ENCODE data around the gene GABRG3. TPM values are rescaled to one million over a fixed set of nuclear protein-coding genes. Genes with fewer than 3 reads are reported as not detected.

The GABRG3 gene
- total and polyA plus RNA-seq, 7 donors = not detected

- H3K9me3 ChIP-seq = no peaks in the 10 kb centered on the region
- intact Hi-C loops (cut with DNase I) = no loop called here
- DNase-seq = no peak
- 86 to 87% (median 86%) methylated on average over 3 of the region's 3 CpGs for WGBS, 3 donors
- no peak for TF ChIP-seq CTCF (IDR thresholded peaks at IDR 0.05)
- no peak overlapping the region for H3K27ac ChIP-seq
- no peaks in the 10 kb centered on the region for H3K27me3 ChIP-seq (ENCODE audit: insufficient read depth in 3 of 3, low read length in 2 of 3)
- no peaks in the 10 kb centered on the region for H3K4me1 ChIP-seq
- H3K36me3 ChIP-seq (ENCODE audit: insufficient read depth in 1 of 2, low read depth in 1 of 2) = no peaks in the 10 kb centered on the region
- no peak overlapping the region for H3K4me3 ChIP-seq
- ATAC-seq = no peak
Measured at GRCh38 chr15:27201425-27201824, 230.4 kb downstream of the GABRG3 start.

DNA sequence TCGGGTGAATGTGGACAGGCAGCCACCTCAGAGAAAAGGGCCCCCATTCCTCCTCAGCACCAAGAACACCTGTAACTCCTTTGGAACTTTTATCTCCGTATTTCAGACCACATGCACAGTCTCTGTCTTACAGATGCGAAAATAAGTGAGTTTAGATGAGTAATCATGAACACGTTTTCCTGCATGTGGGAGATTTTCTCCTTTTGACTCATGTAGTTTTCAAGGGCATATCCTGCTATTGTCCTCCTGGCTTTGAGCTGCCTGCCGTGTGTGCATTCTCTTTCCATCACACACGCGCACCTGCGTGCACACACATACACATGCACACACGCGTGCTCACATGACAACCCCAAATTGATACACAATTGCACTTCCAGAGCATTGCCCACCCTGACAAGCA, 239.2 kb downstream of the GABRG3 start:
- Histone ChIP-seq H3K27me3 (ENCODE audit: insufficient read depth in 3 of 3, low read length in 2 of 3) (no peaks in the 10 kb centered on the region), H3K9me3 (no peaks in the 10 kb centered on the region), H3K4me1 (no peaks in the 10 kb centered on the region), H3K4me3 (no peak overlapping the region), H3K36me3 (ENCODE audit: insufficient read depth in 1 of 2, low read depth in 1 of 2) (no peaks in the 10 kb centered on the region), H3K27ac (no peak overlapping the region)
- DNase-seq (no peak), ATAC-seq (no peak)
- intact Hi-C loops (cut with DNase I) = no loop called here
- TF ChIP-seq CTCF (IDR thresholded peaks at IDR 0.05) = no peak
- 77 to 89% (median 84%) methylated on average over 10 of the region's 10 CpGs for WGBS, 3 donors

- DNase-seq (no peak), ATAC-seq (no peak)
- H3K27me3 ChIP-seq (ENCODE audit: insufficient read depth in 3 of 3, low read length in 2 of 3) = no peaks in the 10 kb centered on the region
- no peaks in the 10 kb centered on the region for H3K36me3 ChIP-seq (ENCODE audit: insufficient read depth in 1 of 2, low read depth in 1 of 2)
- H3K4me3 ChIP-seq = no peak overlapping the region
- WGBS, 3 donors = 77 to 88% (median 86%) methylated on average over 8 of the region's 8 CpGs
- no peak for TF ChIP-seq CTCF (IDR thresholded peaks at IDR 0.05)
- no peak overlapping the region for H3K27ac ChIP-seq
- intact Hi-C loops (cut with DNase I) = no loop called here
- H3K4me1 ChIP-seq = no peaks in the 10 kb centered on the region
- no peaks in the 10 kb centered on the region for H3K9me3 ChIP-seq
Measured at GRCh38 chr15:27214032-27214431, 243.1 kb downstream of the GABRG3 start.

- Histone ChIP-seq H3K9me3 (no peaks in the 10 kb centered on the region), H3K4me1 (no peaks in the 10 kb centered on the region), H3K27ac (no peak overlapping the region), H3K36me3 (ENCODE audit: insufficient read depth in 1 of 2, low read depth in 1 of 2) (no peaks in the 10 kb centered on the region), H3K4me3 (no peak overlapping the region), H3K27me3 (ENCODE audit: insufficient read depth in 3 of 3, low read length in 2 of 3) (no peaks in the 10 kb centered on the region)
- no peak for ATAC-seq
- 87 to 90% (median 88%) methylated on average over 3 of the region's 3 CpGs for WGBS, 3 donors
- intact Hi-C loops (cut with DNase I) = no loop called here
- DNase-seq = no peak
- no peak for TF ChIP-seq CTCF (IDR thresholded peaks at IDR 0.05)
Measured at GRCh38 chr15:27214961-27215360, 244.0 kb downstream of the GABRG3 start.

DNA sequence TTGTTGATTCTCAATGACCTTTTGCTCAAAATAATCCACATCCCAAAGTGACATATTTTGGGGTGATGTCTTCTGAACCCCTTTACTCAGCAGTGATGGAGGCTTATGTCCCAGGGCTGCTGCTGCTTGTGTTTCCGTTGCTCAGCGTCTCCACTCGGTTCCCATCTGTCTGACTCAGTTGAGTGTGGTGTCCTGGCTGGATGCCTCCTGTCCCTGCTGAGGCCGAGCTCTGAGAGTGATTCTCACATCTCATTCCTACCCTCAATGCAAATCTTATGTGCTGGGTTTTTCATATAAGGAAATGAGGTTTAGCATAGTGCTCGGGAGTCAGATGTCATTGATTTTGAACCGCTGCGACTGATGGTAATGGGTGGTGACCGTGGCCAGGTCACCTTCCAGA, 247.4 kb downstream of the GABRG3 start:
- no peak overlapping the region for H3K27ac ChIP-seq
- WGBS, 3 donors = 73 to 78% (median 76%) methylated on average over 8 of the region's 8 CpGs
- no peak for TF ChIP-seq CTCF (IDR thresholded peaks at IDR 0.05)
- ATAC-seq (no peak), DNase-seq (no peak)
- intact Hi-C loops (cut with DNase I) = no loop called here
- no peaks in the 10 kb centered on the region for H3K4me1 ChIP-seq
- H3K4me3 ChIP-seq = no peak overlapping the region
- H3K36me3 ChIP-seq (ENCODE audit: insufficient read depth in 1 of 2, low read depth in 1 of 2) = no peaks in the 10 kb centered on the region
- no peaks in the 10 kb centered on the region for H3K27me3 ChIP-seq (ENCODE audit: insufficient read depth in 3 of 3, low read length in 2 of 3)
- no peaks in the 10 kb centered on the region for H3K9me3 ChIP-seq

Measured in psoas muscle (tissue), 8 donors.